IPS DF 19.7 (cell line): ENCODE data around the gene TPCN2.

Experiments
- DNase-seq: peaks from one replicate; pipeline ENCODE4 v3.0.0-alpha.2; 2013; ENCODE audit warnings: low read depth, low spot score

The TPCN2 gene

DNA sequence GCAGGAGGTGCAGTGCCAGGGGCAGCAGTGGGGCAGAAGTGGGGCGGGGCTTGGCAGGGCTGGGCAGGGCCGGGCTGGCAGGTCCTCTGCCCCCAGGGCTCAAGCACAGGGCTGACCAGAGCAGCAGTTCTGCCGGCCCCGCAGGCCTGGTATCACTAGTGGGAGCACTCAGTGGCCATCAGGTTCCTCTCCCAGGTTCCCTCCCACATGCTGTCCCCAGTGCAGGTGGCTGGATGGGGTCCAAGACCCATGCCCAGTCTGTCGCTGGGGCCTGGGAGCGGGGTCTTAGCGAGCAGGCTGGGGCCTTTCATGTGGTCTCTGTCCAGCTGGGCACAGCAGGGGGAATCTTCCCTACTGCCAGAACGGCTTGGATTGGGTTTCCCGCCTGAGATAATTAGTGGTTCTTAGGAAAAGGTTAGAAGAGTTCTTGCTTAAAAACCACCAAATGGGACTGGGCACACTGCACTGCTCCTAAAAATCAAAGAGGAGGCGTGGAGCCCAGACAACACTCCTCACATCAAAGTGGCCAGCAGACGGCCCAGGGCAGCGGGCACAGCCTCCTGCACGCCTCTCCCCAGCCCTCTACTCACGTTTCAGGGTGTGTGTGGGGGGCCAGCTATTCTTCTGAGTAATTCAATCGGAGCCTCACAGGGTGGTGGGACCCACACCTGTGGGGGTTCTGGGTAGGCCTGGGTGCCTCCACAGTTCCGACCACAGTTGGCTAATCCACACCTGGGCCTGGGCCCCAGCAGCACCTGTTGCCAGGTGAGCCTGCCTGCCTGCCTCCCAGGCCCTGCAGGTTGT is 45.6 kb downstream of the TPCN2 start:
- DNase-seq, result no peak

DNA sequence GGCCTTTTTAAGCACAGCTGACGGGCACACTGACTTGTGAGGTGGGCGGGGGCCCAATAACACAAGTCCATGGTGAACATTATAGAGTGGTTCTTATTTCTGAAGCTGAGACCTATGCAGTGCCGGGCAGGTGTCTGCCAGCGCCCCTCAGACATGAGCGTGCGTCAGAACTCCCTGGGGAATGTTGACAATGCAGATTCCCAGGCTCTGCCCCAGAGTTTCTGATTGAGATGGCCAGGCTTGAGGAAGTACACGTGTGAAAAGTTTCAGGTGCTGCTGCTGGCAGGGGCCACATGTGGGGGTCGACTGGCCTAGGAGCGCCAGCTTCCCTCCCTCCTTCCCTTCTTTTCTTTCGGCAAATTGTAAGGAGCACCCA is 46.2 kb downstream of the TPCN2 start:
- DNase-seq, result no peak

DNA sequence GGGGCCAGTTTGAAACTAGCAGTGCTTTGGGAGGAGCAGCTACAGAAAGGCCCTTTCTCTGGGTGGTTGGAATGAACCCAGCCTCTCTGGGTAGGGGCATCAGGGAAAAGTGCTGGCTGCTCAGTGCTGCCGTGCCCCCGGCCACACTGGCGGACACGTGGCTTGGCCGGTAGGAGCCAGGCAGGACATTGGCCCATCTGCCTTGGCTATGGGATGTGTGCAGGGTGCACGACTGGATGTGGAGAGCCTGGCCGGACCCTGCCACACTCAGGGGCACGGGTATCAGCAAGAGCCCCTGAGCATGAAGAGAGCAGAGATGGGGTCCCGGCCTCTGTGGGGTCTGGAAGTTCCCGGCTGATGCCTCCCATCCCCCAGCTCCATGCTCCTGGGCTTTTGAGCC is 46.6 kb downstream of the TPCN2 start:
- DNase-seq, result no peak

DNA sequence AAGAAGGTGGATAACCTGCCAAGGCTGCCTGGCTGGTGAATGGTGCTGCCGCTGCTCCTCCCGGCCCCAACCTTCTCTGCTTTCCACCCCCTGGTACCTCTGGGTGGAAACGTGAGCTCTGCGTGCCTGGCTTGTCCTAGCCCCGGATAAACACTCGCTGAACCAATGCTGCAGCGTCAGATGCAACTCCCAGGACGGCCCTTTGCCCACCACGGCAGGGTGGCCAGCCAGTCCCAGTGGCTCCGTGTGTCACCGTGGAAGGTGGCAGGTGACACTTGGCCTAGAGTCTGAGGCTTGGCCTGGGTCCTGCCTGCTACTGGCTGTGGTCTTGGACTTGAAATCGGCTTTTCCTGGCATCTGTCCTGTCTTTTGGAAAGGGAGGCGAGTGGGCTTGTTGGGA is 47.7 kb downstream of the TPCN2 start:
- no peak for DNase-seq

DNA sequence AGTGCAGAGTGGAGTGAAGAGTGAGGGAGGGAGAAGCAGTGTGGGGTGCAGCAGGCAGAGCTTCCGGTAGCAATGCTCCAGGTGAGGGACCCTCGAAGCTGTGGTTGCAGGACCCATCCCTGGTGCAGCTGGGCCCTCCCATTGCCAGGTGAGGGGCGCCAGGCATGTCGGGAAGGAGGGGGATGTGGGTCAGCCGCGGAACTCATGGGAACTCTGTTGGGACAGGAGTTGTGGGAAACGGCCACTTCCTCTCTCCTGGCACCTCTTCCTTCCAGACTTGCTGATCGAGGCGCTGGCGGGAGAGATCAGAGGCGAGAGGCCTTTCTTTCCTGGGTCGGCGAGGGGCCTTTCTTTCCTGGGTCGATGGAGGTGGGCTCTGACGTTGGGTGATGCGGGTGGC is 48.5 kb downstream of the TPCN2 start:
- no peak for DNase-seq

DNA sequence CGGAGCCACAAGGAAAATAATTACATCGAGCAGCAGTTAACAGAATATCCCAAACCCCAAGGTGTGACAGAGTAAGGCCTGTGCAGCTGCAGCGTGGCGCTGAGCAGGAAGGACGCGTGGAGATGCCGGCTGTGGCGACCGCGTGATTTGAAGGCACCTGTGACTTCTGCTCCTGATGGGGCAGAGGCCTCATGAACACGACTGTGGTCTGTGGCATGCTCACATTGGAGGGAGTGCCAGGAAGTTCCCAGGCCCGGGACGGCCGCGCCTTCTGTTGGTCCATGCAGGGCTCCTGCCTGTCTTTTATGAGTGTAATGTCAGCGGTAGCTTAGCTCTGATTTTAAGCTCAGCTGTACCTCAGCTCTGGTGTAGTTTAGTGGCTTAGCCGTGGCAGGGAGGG is 50.4 kb downstream of the TPCN2 start:
- DNase-seq, result no peak

DNA sequence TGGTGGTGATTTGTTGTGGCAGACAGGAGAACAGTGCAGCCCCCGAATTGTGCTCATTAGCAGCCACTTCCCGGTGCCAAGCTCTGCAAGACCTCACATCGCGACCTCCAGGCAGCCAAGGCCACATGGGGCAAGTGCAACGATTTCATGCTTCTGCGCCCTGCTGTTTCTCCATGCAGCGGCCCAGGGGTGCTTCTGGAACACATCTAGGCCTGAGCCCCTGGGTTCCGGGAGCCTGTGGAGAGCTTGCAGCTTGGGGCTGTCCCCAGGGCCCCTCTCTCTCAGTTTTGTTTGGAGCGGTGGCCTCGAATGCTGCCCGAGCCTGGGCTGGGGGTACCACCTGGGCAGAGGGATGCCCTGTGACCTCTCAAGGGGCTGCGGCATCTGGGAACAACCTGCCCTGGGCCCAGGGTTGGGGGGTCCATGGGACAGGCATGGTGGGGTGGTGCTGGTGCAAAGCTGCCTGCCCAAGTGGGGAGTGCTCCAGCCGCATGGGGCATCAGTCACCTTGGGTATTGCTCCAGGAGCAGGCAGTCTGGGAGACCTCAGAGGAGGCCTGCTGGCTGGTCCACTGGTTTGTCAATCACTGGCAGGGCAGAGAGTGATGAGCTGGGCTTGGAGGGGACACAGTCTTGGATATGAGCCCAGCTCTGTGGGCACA is 51.9 kb downstream of the TPCN2 start:
- DNase-seq, result no peak

DNA sequence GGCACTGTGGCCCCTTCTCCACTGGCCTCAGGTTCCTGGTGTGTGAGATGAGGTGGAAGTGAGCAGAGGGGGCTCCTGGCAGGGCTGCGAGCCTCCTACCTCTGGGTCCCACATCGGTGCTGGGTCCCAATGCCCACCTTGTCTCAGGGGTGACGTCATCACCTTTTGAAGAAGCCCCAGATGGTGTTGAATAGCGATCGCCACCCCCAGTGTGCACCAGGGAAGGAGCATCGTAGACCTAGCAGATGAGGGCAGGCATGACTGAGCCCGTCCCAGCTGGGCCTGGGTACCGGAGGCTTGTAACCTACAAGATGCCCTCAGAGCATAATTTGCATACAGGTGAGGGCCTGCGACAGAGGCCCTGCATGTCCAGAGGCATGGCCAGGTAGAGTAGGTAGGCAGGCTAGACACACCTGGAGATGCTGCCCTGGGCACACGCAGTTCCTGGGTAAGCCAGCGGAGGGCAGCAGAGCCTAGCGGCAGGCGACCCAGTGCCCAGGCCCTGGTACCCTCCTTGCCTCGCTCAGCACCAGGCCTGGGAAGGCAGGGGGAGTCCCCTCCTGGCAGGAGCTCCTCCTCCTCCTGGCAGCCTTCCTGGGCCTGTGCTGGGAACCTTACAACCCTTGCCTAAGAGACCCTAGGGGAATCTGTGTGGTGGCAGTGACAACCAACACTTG is 52.5 kb downstream of the TPCN2 start:
- peak; percentile 33 for DNase-seq

DNA sequence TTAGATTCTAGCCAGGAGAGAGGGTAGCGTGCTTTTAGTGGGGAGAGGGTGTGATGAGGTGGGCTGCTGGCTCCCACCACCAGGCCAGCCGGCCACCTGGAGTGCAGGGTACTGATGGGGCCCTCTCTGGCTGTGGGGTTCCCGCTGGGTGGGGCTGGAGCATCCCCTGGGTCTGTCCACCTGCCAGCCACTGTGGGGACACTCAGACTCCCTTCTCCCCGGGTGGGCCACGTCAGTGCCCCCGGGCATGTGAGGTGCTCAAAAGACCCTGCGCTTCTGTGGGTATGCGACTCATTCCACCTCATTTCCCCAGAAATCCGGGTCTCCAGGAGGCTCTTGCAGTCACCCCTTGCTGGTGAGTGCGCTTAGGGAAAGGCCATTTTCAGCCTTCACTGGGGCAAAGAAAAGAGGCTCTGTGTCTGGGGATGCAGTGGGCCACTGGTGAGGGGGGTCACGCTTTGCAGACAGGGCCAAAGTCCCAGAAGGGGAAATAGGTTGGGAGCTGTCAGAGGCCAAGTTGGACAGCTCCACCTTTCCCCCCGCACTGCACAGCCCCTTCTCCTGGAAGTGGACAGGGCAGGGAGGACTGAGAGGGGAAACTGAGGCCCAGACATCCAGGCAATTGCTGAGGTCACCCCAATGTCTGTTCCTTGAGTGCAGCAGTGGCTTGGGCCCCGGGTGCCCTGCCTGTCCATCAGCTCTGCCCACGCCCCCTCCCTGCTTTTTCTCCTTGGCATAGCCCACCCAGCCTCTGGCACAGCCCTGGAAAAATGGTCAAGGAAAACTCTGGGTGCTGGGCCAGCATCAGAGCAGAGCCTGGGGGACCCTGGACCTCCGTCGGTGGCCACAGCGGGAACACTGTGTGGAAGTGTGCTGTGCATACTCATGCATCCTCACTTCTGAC is 53.3 kb downstream of the TPCN2 start:
- no peak for DNase-seq

DNA sequence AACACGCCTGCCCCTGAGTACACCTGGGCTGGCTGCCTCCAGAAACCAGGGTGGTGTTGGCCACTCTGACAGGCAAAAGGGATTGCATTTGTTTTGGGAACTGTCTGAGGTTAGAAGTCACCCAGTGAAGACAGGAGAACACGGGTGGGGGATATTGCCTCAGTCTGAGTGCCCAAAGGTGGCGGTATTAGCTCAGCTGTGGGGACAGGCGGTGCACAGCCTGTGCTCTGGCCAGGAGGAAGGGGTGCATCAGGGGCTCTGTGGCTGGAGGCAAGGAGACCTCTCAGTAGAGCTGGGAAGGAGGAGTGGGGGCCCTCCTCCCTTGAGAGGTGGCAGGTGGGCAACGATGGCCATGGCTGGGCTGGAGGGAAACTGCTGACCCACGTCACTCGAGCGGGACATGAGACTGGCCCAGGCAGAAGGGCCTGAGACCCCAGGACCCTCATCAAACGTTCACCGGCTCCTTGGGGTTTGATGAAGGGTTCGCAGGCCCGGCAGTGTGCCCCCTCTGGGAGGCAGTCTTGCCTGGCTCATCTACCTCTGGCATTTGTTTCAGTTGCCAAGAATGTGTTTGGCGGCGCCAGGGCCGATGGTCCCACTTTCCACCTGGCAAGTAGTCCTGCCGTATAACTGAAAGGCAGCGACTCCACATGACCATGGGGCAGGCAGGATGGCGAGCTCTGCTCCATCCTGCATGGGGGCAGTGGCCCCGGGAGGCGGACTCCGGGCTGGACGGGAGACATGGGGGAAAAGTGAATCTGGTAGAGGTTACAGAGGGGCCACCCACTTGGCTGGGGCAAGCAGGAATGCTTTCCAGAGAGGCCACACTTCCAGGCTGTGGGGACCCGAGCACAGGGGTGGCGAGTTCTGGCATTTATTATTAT is 54.2 kb downstream of the TPCN2 start:
- no peak for DNase-seq

DNA sequence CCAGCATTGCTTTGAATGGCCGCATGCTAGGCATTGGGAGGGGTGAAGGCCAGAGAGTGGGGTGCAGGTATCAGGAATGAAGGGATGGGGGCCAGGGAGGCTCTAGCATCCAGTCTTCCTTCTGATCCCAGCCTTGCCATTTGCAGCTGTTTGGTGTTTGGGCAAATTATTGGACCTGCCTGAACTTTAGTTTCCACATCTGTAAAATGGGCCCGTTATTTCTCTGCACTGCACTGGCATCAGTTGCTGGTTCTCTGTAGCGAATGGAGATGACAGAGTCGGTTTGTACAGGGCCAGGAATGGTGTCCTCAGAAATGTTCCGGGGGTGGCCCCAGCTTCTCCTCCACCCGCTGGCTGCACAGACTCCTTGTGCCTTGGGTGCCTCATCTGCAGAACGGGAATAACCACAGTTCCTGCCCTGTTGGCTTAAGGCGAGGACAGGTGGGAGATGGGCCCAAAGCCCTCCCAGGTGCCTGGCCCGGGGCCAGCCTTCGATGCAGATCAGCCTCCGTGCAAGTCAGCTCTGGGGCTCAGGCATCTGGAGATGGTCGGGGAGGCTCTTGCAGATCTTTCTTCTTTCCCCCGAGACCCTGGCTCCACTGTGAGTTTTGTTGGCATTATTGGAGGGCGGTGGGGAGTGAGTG is 55.6 kb downstream of the TPCN2 start:
- DNase-seq, result no peak

DNA sequence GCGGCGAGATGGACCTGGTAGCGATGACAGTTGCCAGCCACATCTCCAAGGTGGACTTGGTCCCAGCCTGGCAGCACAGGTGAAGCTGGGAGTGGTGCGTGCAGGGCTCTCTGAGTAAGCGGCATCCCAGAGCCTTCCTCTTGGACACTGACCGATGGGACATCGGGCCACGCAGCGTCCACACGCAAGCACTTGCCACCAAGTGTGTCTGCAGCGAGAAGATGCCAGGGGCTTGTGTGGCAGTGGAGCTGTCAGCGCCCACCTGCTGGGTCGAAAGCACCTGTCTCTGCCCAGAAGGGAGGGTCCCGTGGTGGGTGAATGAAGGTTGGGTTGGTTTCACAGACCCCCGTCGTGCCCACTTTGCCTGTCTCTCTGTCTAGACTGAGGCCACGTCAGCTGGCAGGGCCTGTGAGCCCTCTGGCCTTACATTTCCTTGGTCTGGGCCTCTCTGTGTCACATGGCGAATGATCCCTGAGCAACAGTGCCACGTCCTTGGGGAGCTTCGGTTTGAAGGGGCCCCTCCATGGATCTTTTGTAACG is 56.2 kb downstream of the TPCN2 start:
- DNase-seq, result no peak

DNA sequence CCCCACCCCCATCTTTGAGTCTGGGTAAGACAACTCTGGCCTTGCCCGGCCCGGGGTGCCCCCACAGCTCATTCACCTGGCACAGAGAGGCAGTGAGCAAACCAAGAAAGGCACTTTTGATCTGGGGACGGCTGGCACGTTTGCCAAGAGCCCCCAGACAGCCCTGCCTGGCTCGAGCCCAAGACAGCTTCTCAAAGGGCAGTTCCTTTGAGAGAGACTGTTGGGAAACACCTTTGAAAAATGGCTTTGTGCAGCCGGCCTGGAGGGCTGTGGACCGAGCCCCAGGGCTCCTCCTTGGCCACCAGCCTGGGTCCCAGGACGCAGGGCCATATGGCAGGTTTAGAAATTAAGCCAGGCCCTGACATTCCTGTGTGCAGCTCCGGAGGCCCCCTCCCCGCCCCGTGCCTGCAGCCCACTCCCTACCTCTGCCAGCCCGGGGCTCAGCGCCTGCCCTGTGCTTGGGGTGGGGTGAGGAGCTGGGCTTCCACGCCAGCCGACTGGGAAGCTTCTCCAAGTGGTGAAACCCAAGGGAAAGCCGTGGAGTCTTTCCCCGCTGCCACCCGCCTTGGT is 56.8 kb downstream of the TPCN2 start:
- DNase-seq, result no peak

DNA sequence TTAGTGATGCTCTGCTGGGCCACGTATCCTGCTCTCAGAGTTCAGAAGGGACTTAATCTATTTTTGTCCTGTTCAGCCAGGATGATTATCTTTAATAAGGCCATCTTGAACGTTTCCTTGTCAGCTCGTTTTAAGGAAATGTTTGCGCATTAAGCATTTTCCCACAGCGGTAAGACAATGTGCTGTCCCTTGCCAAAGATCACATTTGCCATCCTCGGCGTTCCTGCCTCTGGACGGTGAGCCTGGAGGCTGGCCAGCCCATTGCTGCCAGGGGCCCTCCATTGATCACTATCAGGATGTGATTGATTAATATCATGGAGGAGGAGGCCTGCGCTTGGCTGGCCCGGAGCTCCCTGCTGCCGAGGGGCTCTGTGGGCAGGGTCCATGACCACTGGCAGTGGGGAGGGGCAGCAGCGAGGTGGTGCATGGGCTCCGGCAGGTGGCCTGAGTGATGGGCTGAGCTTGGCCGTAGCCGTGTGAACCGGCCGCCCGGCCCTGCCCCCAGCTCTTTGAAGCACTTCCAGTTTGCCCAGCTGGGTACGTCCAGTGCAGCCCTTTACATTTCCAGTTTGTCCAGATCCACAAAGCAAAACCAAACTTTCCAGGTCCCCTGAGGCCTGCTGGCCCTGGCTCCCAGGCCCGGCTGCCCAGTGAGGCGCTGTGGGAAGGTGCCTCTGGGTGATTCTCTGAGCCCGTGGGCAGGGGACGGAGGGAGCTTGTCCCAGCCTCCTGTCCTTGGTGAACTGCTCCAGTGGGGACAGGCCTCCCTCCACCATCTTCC is 57.5 kb downstream of the TPCN2 start:
- DNase-seq, result no peak

DNA sequence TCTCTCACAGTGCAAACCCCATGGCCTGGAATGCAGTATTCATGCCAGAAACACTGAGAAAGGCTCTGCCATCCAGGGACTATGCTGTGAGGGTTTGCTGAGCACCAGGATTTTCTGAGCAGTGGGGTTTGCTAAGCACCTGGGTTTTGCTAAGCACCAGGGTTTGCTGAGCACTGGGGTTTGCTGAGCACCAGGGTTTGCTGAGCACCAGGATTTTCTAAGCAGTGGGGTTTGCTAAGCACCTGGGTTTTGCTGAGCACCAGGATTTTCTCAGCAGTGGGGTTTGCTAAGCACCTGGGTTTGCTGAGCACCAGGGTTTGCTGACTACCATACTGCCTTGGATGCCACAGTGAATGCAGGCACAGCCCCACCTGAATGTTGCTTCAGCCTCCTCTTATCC is 58.7 kb downstream of the TPCN2 start:
- DNase-seq, result no peak

DNA sequence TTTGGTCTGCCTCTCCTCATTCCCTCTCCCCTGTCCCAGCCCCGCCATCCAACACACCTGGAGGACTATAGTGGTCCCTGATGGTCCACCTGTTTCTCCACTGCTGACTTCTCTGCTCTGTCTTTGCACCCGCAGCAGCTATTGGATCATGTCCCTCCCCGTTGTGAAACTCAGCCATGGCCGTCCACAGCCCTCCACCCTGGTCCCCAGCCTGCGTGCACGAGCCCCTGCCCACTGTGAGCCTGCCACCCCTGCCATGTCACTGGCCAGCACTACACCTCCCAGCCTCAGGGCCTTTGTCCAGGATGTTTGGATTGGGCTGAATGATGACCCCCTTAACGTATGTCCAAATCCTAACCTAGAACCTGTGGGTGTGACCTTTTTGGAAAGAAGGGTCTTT is 59.3 kb downstream of the TPCN2 start:
- no peak for DNase-seq

DNA sequence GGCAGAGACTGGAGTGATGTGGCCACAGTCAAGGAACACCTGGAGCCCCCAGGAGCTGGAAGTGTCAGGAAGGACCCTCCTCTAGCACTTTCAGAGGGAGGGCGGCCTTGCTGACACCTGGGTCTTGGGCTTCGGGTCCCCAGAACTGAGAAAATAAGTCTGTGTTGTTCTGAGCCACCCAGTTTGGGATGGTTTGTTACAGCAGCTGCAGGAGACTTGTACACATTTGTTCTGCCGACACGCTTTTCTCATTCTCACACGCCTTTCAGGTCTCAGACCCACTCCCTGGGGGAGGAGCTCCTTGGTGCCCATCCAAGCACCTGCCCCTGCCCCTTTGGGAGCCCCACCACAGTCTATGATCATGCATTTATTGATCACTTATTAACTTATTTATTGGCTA is 59.8 kb downstream of the TPCN2 start:
- no peak for DNase-seq

DNA sequence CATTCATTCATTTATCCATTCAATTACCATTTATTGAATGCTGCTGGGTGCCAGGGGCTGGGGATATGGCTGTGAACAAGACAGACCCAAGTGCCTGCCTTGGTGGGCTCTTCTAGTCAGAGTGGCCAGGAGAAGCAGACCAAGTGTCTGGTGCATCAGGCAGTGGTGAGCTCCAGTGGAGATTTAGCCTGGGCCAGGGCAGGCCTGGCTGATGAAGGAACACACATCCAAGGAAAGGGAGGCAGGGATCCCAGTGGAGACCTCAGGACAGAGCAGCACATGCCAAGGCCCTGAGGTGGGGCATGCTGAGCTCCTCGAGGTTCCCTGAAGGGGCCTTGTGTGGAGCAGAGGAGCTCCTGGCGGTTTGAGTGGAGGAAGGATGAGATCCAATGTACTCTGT is 60.4 kb downstream of the TPCN2 start:
- no peak for DNase-seq

DNA sequence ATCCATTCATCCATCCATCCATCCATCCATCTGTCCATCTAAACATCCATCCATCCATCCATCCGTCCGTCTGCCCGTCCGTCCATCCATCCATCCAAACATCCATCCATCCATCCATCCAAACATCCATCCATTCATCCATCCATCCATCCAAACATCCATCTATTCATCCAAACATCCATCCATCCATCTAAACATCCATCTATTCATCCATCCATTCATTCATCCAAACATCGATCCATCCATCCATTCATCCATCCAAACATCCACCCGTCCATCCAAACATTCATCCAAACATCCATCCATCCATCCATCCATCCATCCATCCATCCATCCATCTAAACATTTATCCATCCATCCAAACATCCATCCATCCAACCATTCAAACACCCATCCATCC is 61.7 kb downstream of the TPCN2 start:
- DNase-seq, result no peak
